ENCODE measurements around the gene SLC52A1.

DNA sequence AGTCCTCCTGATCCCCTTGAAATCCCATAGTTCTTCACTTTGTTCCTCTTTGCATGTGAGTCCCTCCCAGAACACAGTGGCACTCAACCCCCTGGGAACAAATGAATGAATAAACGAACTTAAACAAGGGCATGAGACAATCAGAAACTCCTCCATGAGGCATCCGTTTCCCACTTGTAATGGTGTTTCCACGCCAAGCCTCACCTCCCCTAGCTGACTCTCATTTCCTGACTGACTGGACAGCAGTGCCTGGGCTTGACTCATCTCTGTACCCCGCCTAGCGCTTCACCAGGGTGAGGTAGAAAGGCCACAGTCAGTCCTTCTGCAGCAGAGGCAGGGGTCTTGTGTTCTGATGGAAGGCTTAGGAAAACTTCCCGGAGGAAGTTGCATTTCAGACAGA lies 23.3 kb downstream of the SLC52A1 start:
- TF ChIP-seq POLR2A (IDR thresholded peaks at IDR 0.05) (no peak), POLR2AphosphoS5 (IDR thresholded peaks at IDR 0.05) (no peak), EP300 (IDR thresholded peaks at IDR 0.05; ENCODE audit: low read depth) (no peak)
- TF ChIP-seq, protein P1, sequence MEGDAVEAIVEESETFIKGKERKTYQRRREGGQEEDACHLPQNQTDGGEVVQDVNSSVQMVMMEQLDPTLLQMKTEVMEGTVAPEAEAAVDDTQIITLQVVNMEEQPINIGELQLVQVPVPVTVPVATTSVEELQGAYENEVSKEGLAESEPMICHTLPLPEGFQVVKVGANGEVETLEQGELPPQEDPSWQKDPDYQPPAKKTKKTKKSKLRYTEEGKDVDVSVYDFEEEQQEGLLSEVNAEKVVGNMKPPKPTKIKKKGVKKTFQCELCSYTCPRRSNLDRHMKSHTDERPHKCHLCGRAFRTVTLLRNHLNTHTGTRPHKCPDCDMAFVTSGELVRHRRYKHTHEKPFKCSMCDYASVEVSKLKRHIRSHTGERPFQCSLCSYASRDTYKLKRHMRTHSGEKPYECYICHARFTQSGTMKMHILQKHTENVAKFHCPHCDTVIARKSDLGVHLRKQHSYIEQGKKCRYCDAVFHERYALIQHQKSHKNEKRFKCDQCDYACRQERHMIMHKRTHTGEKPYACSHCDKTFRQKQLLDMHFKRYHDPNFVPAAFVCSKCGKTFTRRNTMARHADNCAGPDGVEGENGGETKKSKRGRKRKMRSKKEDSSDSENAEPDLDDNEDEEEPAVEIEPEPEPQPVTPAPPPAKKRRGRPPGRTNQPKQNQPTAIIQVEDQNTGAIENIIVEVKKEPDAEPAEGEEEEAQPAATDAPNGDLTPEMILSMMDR (IDR thresholded peaks at IDR 0.05) = no peak

Data from transverse colon (tissue), 4 donors.